Fibroblast of mammary gland (primary cell): ENCODE data around the gene ASB17.
"Not testable (repeated sequence)": the region's sequence is repeated elsewhere in the genome, so short reads cannot be mapped to it uniquely, and the experiment has no call there.

Experiments used
- DNase-seq: peaks from one replicate; pipeline ENCODE4 v3.0.0-alpha.2; 2010; ENCODE audit warnings: low read depth
- H3K4me3 ChIP-seq: 2 replicates; pipeline ENCODE4 v1.5.1; 2011; ENCODE audit warnings: low read depth, mild to moderate bottlenecking, low read length, moderate library complexity; ENCODE audit not compliant: control insufficient read depth
- CTCF ChIP-seq: conservative IDR thresholded peaks from 2 replicates; pipeline ENCODE4 v1.5.1; 2011; ENCODE audit warnings: low read depth, low read length, inconsistent platforms; ENCODE audit not compliant: control insufficient read depth, insufficient read depth

ASB17 gene

GRCh38 chr1:75932304-75932703, at the start of gene ASB17:
ASB17 (minus strand) TSS chr1:75932404; CDS start chr1:75932291, 113 bp downstream.
- TF ChIP-seq CTCF, result no peak
- DNase-seq, result no peak
- H3K4me3 ChIP-seq, result no peak within 1 kb of the TSS

- DNase-seq, result no peak
- no peak for TF ChIP-seq CTCF
- H3K4me3 ChIP-seq, result no peak overlapping the region
These were observed 49.0 kb upstream of the ASB17 start for GRCh38 chr1:75980972-75981897.

GRCh38 chr1:75970631-75971030, 38.4 kb upstream of the ASB17 start:
- no peak for DNase-seq
- H3K4me3 ChIP-seq, result no peak overlapping the region
- no peak for TF ChIP-seq CTCF

- no peak for TF ChIP-seq CTCF
- DNase-seq, result peak; percentile 31
These were observed 37.3 kb upstream of the ASB17 start for GRCh38 chr1:75969550-75969949.

GRCh38 chr1:75967719-75968118, 35.5 kb upstream of the ASB17 start:
- no peak for TF ChIP-seq CTCF
- no peak overlapping the region for H3K4me3 ChIP-seq
- DNase-seq, result no peak

More at GRCh38 chr1:75969550-75969949, 37.3 kb upstream of the ASB17 start:
- no peak overlapping the region for H3K4me3 ChIP-seq

GRCh38 chr1:75964760-75965408, 32.7 kb upstream of the ASB17 start:
- no peak for DNase-seq
- no peak for TF ChIP-seq CTCF
- H3K4me3 ChIP-seq, result no peak overlapping the region

- peak; percentile 68 for DNase-seq
- not testable (repeated sequence) for H3K4me3 ChIP-seq
These were observed 32.0 kb upstream of the ASB17 start for GRCh38 chr1:75964110-75964759.
